HK-2 (cell line): ENCODE results near the gene TUBGCP2.
"Not testable (repeated sequence)": the region's sequence is repeated elsewhere in the genome, so short reads cannot be mapped to it uniquely, and the experiment has no call there.

Experiments
- DNase-seq: peaks from one replicate; pipeline ENCODE4 v3.0.0-alpha.2; 2018; ENCODE audit not compliant: unreplicated experiment

The TUBGCP2 gene

GRCh38 chr10:133325440-133326222, 17.0 kb upstream of the TUBGCP2 start:
- no peak for DNase-seq

- no peak for DNase-seq
These were observed 16.2 kb upstream of the TUBGCP2 start for GRCh38 chr10:133324857-133325260.

GRCh38 chr10:133324198-133324792, 15.6 kb upstream of the TUBGCP2 start:
- DNase-seq, result peak; percentile 53

- DNase-seq, result not testable (repeated sequence)
These were observed 13.5 kb upstream of the TUBGCP2 start for GRCh38 chr10:133322064-133322709.

- not testable (repeated sequence) for DNase-seq
These were observed 12.3 kb upstream of the TUBGCP2 start for GRCh38 chr10:133320852-133321422.

- peak; percentile 85 for DNase-seq
These were observed 9.9 kb upstream of the TUBGCP2 start for GRCh38 chr10:133318494-133319127.

GRCh38 chr10:133316732-133317131, 8.1 kb upstream of the TUBGCP2 start:
- DNase-seq, result no peak

- DNase-seq, result no peak
These were observed 7.6 kb upstream of the TUBGCP2 start for GRCh38 chr10:133316266-133316665.

- no peak for DNase-seq
These were observed 7.2 kb upstream of the TUBGCP2 start for GRCh38 chr10:133315847-133316246.

- DNase-seq, result no peak
These were observed 6.2 kb upstream of the TUBGCP2 start for GRCh38 chr10:133314911-133315310.

GRCh38 chr10:133313192-133313591, 4.5 kb upstream of the TUBGCP2 start:
- no peak for DNase-seq

- no peak for DNase-seq
These were observed 4.1 kb upstream of the TUBGCP2 start for GRCh38 chr10:133312769-133313145.

GRCh38 chr10:133312016-133312768, 3.5 kb upstream of the TUBGCP2 start:
- no peak for DNase-seq

- no peak for DNase-seq
These were observed 2.9 kb upstream of the TUBGCP2 start for GRCh38 chr10:133311570-133311969.

- no peak for DNase-seq
These were observed 2.1 kb upstream of the TUBGCP2 start for GRCh38 chr10:133310789-133311188.

- DNase-seq, result no peak
These were observed 1.7 kb upstream of the TUBGCP2 start for GRCh38 chr10:133310399-133310755.

GRCh38 chr10:133309720-133310398, 1.2 kb upstream of the TUBGCP2 start:
- DNase-seq, result no peak

GRCh38 chr10:133309100-133309719, 538 bp upstream of the TUBGCP2 start:
- peak; percentile 97 for DNase-seq

GRCh38 chr10:133307776-133308420, 774 bp downstream of the TUBGCP2 start:
- peak; percentile 72 for DNase-seq

- DNase-seq, result no peak
These were observed 1.7 kb downstream of the TUBGCP2 start for GRCh38 chr10:133306941-133307379.
